Right lobe of liver (tissue), 6 donors: Measurements from ENCODE around the gene SLC22A1. TPM values are rescaled to one million over a fixed set of nuclear protein-coding genes. Genes with fewer than 3 reads are reported as not detected.
A peak's percentile ranks its signal among the peaks of the same experiment; 100 is the strongest.

Source experiments
- ATAC-seq, 4 donors: fragments of 200-7000 bp; cut with Tn5 transposase; one replicate each; pipeline ENCODE4 v1.9.1; 2020; ENCODE audit warnings: mild to moderate bottlenecking in 4 of 4, moderate library complexity in 4 of 4
- DNase-seq, 3 donors: peaks; one replicate each; pipeline ENCODE4 v3.0.0-alpha.2; 2020
- H3K27ac ChIP-seq, 3 donors: fragments of 200-600 bp; one replicate each; pipeline ENCODE4 v1.8.0; 2022
- H3K27me3 ChIP-seq, 2 donors: fragments of 200-600 bp; one replicate each; pipeline ENCODE4 v1.8.0; 2022
- H3K36me3 ChIP-seq, 4 donors: fragments of 200-600 bp; sonication (generic) in 1 of 4; one replicate each; pipeline versions ENCODE4 v1.5.1 to v1.8.0; 2017 to 2022; ENCODE audit warnings: control low read depth in 1 of 4
- H3K4me1 ChIP-seq, 4 donors: fragments of 200-600 bp; sonication (generic) in 1 of 4; one replicate each; pipeline versions ENCODE4 v1.5.1 to v1.8.0; 2017 to 2022; ENCODE audit warnings: control low read depth in 1 of 4
- H3K4me3 ChIP-seq, 3 donors: fragments of 200-600 bp; one replicate each; pipeline ENCODE4 v1.8.0; 2022
- H3K9me3 ChIP-seq, 4 donors: fragments of 200-600 bp; sonication (generic) in 1 of 4; one replicate each; pipeline versions ENCODE4 v1.5.1 to v1.8.0; 2017 to 2022; ENCODE audit warnings: control low read depth in 1 of 4
- POLR2A ChIP-seq: fragments of 450-650 bp; IDR thresholded peaks from one replicate; pipeline ENCODE4 v1.6.1; 2017; ENCODE audit warnings: antibody characterized with exemption, mild to moderate bottlenecking
- WGBS: methylation state at CpG from one replicate; pipeline ENCODE4 v1.1.6; 2018; ENCODE audit warnings: low coverage, low lambda C conversion rate; ENCODE audit not compliant: insufficient coverage; ENCODE audit errors: missing lambda C conversion rate; 5-methylcytosine and 5-hydroxymethylcytosine counted together
- intact Hi-C, 2 donors: fragments of 100-400 bp; cut with DNase I; formaldehyde crosslinking; loops; one replicate each; pipeline versions ENCODE4 v1.11.2 to v1.14.1; 2022
- total RNA-seq, 6 experiments: library from RNA; depleted of rRNA in 2 of 6; stranded (reverse); fragments of >200 nt in 2 of 6; fragmentation: NEBNext Ultra II Directional in 3 of 6; extraction: Animal tissue kit (Norgen Biotek cat#: 25700) in 3 of 6; gene quantifications; one replicate each; pipeline versions ENCODE4 v1.1.0 to v1.2.4, GENCODE V29; 2016 to 2023
- TF ChIP-seq, protein P1 (sequence below), 4 donors: fragments of 200-600 bp in 3 of 4; fragments of 450-650 bp in 1 of 4; IDR thresholded peaks; one replicate each; pipeline versions ENCODE4 v1.5.1 to v1.8.0; 2016 to 2022; ENCODE audit warnings: antibody characterized with exemption in 4 of 4, mild to moderate bottlenecking in 2 of 4
- donor health status: DM: no; HTN: yes; CAD: no.
- donor health status: DM: no; HTN: no; CAD: no.
- donor health status: DM: no; HTN: no; CAD: no.
- donor health status: DM: no; HTN: yes; CAD: no.
- donor health status: DM: no; HTN: yes; CAD: no.

SLC22A1 gene
- total RNA-seq, 6 experiments from 2014 or later: 190 to 1,656 (median 769) TPM

DNA sequence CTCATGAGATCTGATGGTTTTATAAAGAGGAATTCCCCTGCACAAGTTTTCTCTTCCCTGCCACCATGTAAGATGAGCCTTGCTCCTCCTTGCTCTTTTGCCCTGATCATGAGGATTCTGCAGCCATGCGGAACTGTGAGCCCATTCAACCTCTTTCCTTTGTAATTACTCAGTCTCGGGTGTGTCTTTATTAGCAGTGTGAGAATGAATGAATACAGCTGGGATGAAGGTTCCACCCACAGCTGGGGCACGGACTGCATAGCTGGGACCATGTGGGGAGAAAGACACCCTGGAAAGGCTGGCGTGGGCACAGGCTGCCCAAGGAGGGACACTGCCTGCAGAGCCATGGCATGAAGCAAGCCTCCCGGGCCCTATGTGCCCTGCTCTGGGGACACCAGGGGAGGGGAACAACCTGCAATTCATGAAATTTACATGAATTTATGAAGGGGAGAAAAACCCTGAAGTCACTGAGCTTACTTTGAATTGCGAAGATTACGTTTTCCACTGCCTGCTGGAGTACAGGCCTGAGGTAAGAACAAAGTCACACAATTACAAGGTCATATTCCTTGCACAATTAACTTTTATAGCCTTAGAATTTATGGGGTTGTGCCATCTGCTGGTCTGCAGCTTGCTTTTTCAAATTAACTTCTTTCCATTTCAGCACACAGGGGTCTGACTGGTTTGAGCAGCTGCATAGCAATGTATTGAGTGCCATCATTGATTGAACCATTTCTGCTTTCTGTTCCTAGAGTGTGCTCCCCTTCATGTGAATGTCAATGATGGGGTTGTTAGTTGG lies 46.2 kb downstream of the SLC22A1 start:
- Histone ChIP-seq H3K4me1 (peaks cover 0 to 11% (median 0%) of the 10 kb centered on the region in 4 donors), H3K36me3 (no peaks in the 10 kb centered on the region), H3K9me3 (no peaks in the 10 kb centered on the region), H3K27ac (no peak overlapping the region), H3K4me3 (no peak overlapping the region), H3K27me3 (no peaks in the 10 kb centered on the region)
- TF ChIP-seq POLR2A: no peak
- TF ChIP-seq, protein P1, sequence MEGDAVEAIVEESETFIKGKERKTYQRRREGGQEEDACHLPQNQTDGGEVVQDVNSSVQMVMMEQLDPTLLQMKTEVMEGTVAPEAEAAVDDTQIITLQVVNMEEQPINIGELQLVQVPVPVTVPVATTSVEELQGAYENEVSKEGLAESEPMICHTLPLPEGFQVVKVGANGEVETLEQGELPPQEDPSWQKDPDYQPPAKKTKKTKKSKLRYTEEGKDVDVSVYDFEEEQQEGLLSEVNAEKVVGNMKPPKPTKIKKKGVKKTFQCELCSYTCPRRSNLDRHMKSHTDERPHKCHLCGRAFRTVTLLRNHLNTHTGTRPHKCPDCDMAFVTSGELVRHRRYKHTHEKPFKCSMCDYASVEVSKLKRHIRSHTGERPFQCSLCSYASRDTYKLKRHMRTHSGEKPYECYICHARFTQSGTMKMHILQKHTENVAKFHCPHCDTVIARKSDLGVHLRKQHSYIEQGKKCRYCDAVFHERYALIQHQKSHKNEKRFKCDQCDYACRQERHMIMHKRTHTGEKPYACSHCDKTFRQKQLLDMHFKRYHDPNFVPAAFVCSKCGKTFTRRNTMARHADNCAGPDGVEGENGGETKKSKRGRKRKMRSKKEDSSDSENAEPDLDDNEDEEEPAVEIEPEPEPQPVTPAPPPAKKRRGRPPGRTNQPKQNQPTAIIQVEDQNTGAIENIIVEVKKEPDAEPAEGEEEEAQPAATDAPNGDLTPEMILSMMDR (IDR thresholded peaks at IDR 0.05): peak in 1 of 4 donors; percentile 14
- 73% methylated on average over 3 of the region's 7 CpGs for WGBS
- ATAC-seq (peak in 1 of 4 donors; percentile 14), DNase-seq (no peak)
- intact Hi-C loops: no loop called here

DNA sequence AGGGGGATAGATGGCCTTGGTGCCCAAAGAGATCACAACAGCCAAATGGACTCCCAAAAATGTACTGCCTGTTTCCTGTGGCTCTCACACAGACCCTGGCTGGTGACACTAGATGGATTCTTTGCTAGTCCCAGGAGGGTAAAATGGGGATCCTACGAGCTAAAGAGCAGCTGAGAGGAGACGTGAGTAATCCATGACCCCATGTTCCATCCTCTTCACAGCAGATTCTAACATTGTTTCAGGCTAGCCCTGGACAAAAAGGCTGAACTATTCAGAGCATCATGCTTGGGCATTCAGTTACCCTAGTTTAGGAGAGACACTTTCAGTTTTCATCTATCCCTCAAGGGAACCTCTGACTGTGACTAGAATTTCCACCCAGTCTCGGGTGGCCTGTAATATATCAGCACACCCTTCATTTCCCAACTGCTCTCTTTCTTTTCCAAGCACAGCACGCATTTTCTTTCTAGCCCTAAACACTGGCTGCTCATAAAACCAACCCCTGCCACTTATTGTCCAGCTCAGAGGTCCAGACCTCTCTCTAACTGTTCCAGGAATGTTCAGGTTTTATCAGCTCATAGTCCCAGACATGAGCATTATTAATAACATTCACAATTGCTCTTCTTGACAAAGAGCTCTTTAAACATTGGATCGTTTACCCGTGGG lies 48.5 kb downstream of the SLC22A1 start:
- WGBS: 70% methylated on average over 5 of the region's 6 CpGs
- ATAC-seq: no peak
- Histone ChIP-seq H3K27ac (no peak overlapping the region), H3K4me3 (no peak overlapping the region), H3K4me1 (no peaks in the 10 kb centered on the region), H3K36me3 (no peaks in the 10 kb centered on the region), H3K9me3 (no peaks in the 10 kb centered on the region), H3K27me3 (no peaks in the 10 kb centered on the region)
- intact Hi-C loops: no loop called here
- DNase-seq: no peak
- TF ChIP-seq POLR2A: no peak
- TF ChIP-seq, protein P1 (IDR thresholded peaks at IDR 0.05): no peak

DNA sequence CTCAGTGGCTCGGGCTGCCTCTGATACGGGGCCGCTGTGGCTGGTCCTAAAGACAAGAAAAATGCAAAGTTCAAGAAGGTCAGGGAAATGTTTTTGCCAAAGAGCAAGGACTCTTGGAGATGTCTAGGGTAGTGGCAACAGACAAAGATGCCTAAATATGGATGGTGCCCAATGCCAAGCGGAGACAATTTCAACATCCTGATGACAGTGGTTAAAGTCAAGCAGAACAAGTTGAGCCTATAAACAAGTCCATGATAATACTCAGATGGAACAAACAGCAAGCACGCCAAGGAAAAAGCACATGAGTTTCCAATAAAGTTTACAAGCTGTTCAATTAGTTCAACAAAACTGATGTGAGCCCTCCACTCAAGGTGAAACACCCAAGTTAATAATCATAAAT lies 51.1 kb downstream of the SLC22A1 start:
- H3K4me1 ChIP-seq: no peaks in the 10 kb centered on the region
- H3K9me3 ChIP-seq: no peaks in the 10 kb centered on the region
- WGBS: 84% methylated on average over 5 of the region's 5 CpGs
- no peak for ATAC-seq
- H3K27ac ChIP-seq: no peak overlapping the region
- H3K27me3 ChIP-seq: no peaks in the 10 kb centered on the region
- no peak overlapping the region for H3K4me3 ChIP-seq
- H3K36me3 ChIP-seq: no peaks in the 10 kb centered on the region
- TF ChIP-seq, protein P1 (IDR thresholded peaks at IDR 0.05): no peak
- TF ChIP-seq POLR2A: no peak
- no peak for DNase-seq
- intact Hi-C loops: no loop called here

DNA sequence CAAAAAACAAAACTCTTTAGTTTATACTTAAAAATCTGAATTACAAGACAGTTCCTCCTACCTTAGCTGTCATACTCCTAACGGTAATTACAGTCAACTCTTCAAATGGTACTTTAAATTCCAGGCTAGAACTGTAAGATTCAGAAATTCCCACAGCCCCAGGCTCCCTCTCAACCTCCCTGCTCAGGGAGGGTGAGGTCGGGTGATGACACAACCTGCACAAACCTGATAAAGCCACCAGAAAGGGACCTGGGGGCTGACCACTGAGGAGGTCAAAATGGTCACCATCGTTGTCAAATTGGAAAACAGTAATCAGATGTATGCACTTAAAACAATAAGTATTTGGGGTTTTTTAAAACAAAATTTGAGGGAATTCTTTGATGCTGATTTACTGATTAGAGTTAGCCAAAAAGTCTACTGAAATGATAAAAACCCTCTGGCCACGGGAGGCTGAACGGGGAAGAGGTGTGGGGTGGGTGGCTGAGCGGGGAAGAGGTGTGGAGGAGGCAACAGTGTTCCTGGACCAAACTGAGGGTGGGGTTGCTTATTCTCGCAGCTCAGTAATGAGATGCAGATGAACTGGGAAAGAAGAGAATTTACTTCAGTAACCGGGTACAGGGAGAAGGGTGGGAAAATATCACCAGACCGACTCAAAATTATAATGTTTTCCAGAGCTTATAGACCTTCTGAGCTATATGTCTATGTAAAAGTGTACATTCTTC lies 52.4 kb downstream of the SLC22A1 start:
- DNase-seq: no peak
- no peaks in the 10 kb centered on the region for H3K36me3 ChIP-seq
- no peak for ATAC-seq
- H3K4me3 ChIP-seq: no peak overlapping the region
- TF ChIP-seq, protein P1 (IDR thresholded peaks at IDR 0.05): no peak
- no peak for TF ChIP-seq POLR2A
- H3K27ac ChIP-seq: no peak overlapping the region
- intact Hi-C loops: no loop called here
- 50% methylated on average over 8 of the region's 9 CpGs for WGBS
- H3K9me3 ChIP-seq: no peaks in the 10 kb centered on the region
- H3K27me3 ChIP-seq: no peaks in the 10 kb centered on the region
- H3K4me1 ChIP-seq: no peaks in the 10 kb centered on the region
